ENCODE results near the gene ACP7.
"Not testable (repeated sequence)": the region's sequence is repeated elsewhere in the genome, so short reads cannot be mapped to it uniquely, and the experiment has no call there.

The ACP7 gene

GRCh38 chr19:39087907-39088686, 3.9 kb downstream of the ACP7 start:
- ATAC-seq, result no peak
- H3K9me3 Mint-ChIP-seq, result peaks cover 3% of the 10 kb centered on the region
- H3K27ac Mint-ChIP-seq, result no peak overlapping the region
- peaks cover 9% of the 10 kb centered on the region for H3K4me1 Mint-ChIP-seq
- H3K36me3 Mint-ChIP-seq, result no peaks in the 10 kb centered on the region
- H3K27me3 Mint-ChIP-seq, result peaks cover 71% of the 10 kb centered on the region
- no peak overlapping the region for H3K4me3 Mint-ChIP-seq

- not testable (repeated sequence) for H3K36me3 Mint-ChIP-seq, H3K9me3 Mint-ChIP-seq, H3K4me3 Mint-ChIP-seq, H3K4me1 Mint-ChIP-seq, H3K27ac Mint-ChIP-seq, ATAC-seq
- H3K27me3 Mint-ChIP-seq, result peaks cover 71% of the 10 kb centered on the region
Observed at GRCh38 chr19:39090016-39090415, 5.8 kb downstream of the ACP7 start.

GRCh38 chr19:39090881-39091280, 6.7 kb downstream of the ACP7 start:
- Mint-ChIP-seq H3K36me3 (no peaks in the 10 kb centered on the region), H3K4me1 (no peaks in the 10 kb centered on the region), H3K9me3 (peaks cover 3% of the 10 kb centered on the region), H3K27me3 (peaks cover 71% of the 10 kb centered on the region), H3K27ac (no peak overlapping the region), H3K4me3 (no peak overlapping the region)
- no peak for ATAC-seq

- peaks cover 89% of the 10 kb centered on the region for H3K27me3 Mint-ChIP-seq
- not testable (repeated sequence) for H3K4me1 Mint-ChIP-seq, H3K27ac Mint-ChIP-seq, H3K4me3 Mint-ChIP-seq, H3K36me3 Mint-ChIP-seq, ATAC-seq, H3K9me3 Mint-ChIP-seq
Observed at GRCh38 chr19:39095799-39096540, 11.8 kb downstream of the ACP7 start.

DNA sequence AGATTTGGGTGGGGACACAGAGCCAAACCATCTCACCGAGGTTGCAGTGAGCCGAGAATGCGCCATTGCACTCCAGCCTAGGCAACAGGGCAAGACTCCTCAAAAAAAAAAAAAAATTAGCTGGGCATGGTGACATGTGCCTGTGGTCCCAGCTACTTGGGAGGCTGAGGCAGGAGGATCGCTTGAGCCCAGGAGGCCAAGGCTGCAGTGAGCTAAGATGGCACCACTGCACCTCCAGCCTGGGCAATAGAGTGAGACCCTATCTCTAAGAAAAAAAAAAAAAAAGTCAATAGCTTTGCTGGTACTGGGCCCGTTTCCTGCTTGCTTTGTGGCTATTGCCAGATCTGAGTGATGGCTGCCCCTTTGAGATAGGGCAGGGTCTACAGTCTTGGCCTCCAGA, 13.1 kb downstream of the ACP7 start:
- H3K27me3 Mint-ChIP-seq, result peaks cover 86% of the 10 kb centered on the region
- no peak for ATAC-seq
- H3K4me1 Mint-ChIP-seq, result no peaks in the 10 kb centered on the region
- H3K36me3 Mint-ChIP-seq, result no peaks in the 10 kb centered on the region
- H3K4me3 Mint-ChIP-seq, result no peak overlapping the region
- H3K9me3 Mint-ChIP-seq, result no peaks in the 10 kb centered on the region
- no peak overlapping the region for H3K27ac Mint-ChIP-seq

- no peaks in the 10 kb centered on the region for H3K36me3 Mint-ChIP-seq
- H3K4me1 Mint-ChIP-seq, result no peaks in the 10 kb centered on the region
Observed at GRCh38 chr19:39097721-39098120, 13.6 kb downstream of the ACP7 start.

DNA sequence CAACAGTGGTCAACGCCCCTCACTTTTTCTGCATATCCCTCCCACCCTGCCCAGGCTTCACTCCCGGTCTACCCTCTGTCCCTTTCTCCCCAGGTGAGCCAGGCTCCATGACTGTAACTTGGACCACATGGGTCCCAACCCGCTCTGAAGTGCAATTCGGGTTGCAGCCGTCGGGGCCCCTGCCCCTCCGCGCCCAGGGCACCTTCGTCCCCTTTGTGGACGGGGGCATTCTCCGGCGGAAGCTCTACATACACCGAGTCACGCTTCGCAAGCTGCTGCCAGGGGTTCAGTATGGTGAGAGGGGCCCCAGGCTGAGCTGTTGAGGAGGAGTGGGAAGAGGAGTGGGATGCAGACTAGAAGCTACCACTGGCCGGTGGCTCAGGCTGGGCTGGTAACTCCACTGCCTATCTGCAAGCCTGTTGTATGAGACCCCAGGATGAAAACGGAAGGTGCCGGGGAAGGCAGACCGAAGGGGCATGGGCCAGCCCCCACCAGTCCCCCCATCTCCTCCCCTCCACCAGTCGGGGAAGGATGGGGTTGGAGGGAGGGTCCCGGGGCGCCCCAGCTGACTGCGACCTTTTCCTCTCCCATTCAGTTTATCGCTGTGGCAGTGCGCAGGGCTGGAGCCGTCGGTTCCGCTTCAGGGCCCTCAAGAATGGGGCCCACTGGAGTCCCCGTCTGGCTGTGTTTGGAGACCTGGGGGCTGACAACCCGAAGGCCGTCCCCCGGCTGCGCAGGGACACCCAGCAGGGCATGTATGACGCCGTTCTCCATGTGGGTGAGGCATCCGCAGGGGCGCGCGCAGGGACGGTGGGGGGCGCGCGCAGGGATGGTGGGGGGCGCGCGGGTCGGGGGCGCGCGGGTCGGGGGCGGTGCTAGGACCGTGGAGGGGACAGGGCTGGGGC, 14.4 kb downstream of the ACP7 start:
- ATAC-seq, result peak; percentile 34
- H3K27me3 Mint-ChIP-seq, result peaks cover 73% of the 10 kb centered on the region
- no peaks in the 10 kb centered on the region for H3K9me3 Mint-ChIP-seq
- H3K36me3 Mint-ChIP-seq, result no peaks in the 10 kb centered on the region
- no peak overlapping the region for H3K4me3 Mint-ChIP-seq
- H3K4me1 Mint-ChIP-seq, result no peaks in the 10 kb centered on the region
- H3K27ac Mint-ChIP-seq, result no peak overlapping the region

More at GRCh38 chr19:39097721-39098120, 13.6 kb downstream of the ACP7 start:
- H3K27me3 Mint-ChIP-seq, result peaks cover 82% of the 10 kb centered on the region
- no peak overlapping the region for H3K4me3 Mint-ChIP-seq
- ATAC-seq, result no peak
- no peak overlapping the region for H3K27ac Mint-ChIP-seq
- H3K9me3 Mint-ChIP-seq, result no peaks in the 10 kb centered on the region

- ATAC-seq, result no peak
- H3K36me3 Mint-ChIP-seq, result no peaks in the 10 kb centered on the region
- no peaks in the 10 kb centered on the region for H3K4me1 Mint-ChIP-seq
- H3K4me3 Mint-ChIP-seq, result no peak overlapping the region
- H3K27me3 Mint-ChIP-seq, result peaks cover 65% of the 10 kb centered on the region
- H3K27ac Mint-ChIP-seq, result no peak overlapping the region
- no peaks in the 10 kb centered on the region for H3K9me3 Mint-ChIP-seq
Observed at GRCh38 chr19:39099341-39099740, 15.2 kb downstream of the ACP7 start.

GRCh38 chr19:39100500-39101166, 16.5 kb downstream of the ACP7 start:
- no peak overlapping the region for H3K4me3 Mint-ChIP-seq
- H3K36me3 Mint-ChIP-seq, result no peaks in the 10 kb centered on the region
- no peak for ATAC-seq
- no peak overlapping the region for H3K27ac Mint-ChIP-seq
- no peaks in the 10 kb centered on the region for H3K9me3 Mint-ChIP-seq
- peaks cover 53% of the 10 kb centered on the region for H3K27me3 Mint-ChIP-seq
- H3K4me1 Mint-ChIP-seq, result no peaks in the 10 kb centered on the region

GRCh38 chr19:39103151-39103550, 19.0 kb downstream of the ACP7 start:
- H3K27ac Mint-ChIP-seq, result no peak overlapping the region
- H3K27me3 Mint-ChIP-seq, result peaks cover 36% of the 10 kb centered on the region

GRCh38 chr19:39104186-39104596, 20.0 kb downstream of the ACP7 start:
- H3K36me3 Mint-ChIP-seq, result no peaks in the 10 kb centered on the region
- H3K27ac Mint-ChIP-seq, result no peak overlapping the region
- peaks cover 25% of the 10 kb centered on the region for H3K27me3 Mint-ChIP-seq
- no peaks in the 10 kb centered on the region for H3K4me1 Mint-ChIP-seq
- H3K9me3 Mint-ChIP-seq, result no peaks in the 10 kb centered on the region
- no peak for ATAC-seq
- H3K4me3 Mint-ChIP-seq, result no peak overlapping the region

More at GRCh38 chr19:39103151-39103550, 19.0 kb downstream of the ACP7 start:
- ATAC-seq, result no peak
- Mint-ChIP-seq H3K4me1 (no peaks in the 10 kb centered on the region), H3K36me3 (no peaks in the 10 kb centered on the region), H3K4me3 (no peak overlapping the region), H3K9me3 (no peaks in the 10 kb centered on the region)

DNA sequence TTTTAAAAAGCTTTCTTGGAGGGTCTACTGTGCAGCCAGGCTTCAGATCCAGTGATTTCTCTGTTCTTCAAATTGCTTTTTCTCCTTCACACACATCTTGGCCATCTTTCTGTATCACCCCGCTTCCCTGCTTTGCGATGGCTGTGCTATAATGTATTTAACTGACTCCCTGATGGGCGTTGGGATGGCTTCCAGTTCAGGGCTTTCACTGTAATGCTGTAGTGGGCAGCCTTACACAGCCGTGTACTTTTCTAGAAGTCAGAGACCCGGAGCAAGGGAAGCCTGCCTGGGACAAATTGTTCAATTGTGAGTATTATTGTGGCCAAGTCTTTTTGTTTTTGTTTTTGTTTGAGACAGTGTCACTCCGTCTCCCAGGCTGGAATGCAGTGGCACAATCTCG, 22.0 kb downstream of the ACP7 start:
- peaks cover 6% of the 10 kb centered on the region for H3K4me1 Mint-ChIP-seq
- no peak overlapping the region for H3K4me3 Mint-ChIP-seq
- no peaks in the 10 kb centered on the region for H3K9me3 Mint-ChIP-seq
- no peak overlapping the region for H3K27ac Mint-ChIP-seq
- H3K36me3 Mint-ChIP-seq, result no peaks in the 10 kb centered on the region
- no peak for ATAC-seq
- H3K27me3 Mint-ChIP-seq, result peaks cover 17% of the 10 kb centered on the region

GRCh38 chr19:39109641-39110040, 25.5 kb downstream of the ACP7 start:
- no peak for ATAC-seq
- Mint-ChIP-seq H3K27me3 (peaks cover 40% of the 10 kb centered on the region), H3K36me3 (no peaks in the 10 kb centered on the region), H3K4me3 (no peak overlapping the region), H3K4me1 (peaks cover 6% of the 10 kb centered on the region), H3K27ac (no peak overlapping the region), H3K9me3 (no peaks in the 10 kb centered on the region)

DNA sequence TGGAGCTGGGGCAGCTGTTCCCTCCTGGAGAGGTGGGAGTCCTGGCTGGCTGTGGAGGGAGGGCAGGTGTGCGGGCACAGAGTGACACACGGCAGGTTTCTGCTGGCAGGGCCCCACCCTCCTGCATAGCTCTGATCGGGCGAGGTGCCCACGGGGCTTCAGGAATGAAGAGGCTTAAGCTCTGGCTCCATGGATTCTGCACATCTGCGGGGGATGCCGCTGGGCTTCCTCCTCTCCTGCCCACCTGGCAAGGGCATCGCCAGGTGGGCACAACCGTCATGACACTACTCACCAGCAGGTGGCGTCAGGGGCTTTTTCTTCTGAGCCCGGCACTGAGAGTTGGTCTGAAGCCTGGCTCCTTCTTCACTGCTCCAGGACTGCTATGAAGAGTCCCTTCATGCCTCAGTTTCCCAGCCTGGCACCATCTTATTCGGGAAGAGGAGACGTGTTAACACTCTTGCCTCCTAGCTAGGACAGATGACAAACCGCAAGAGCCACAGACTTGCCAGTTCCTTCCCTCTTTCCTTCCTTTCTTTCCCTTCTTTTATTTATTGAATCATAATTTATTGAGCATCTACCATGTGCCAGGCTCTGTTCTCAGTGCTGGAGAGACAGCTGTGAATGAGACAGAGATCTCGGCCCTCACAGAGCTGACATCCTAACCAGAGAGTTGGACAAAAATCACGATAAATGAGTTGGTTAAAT, 26.2 kb downstream of the ACP7 start:
- no peaks in the 10 kb centered on the region for H3K9me3 Mint-ChIP-seq
- peaks cover 47% of the 10 kb centered on the region for H3K27me3 Mint-ChIP-seq
- H3K36me3 Mint-ChIP-seq, result no peaks in the 10 kb centered on the region
- no peak overlapping the region for H3K27ac Mint-ChIP-seq
- H3K4me1 Mint-ChIP-seq, result peaks cover 6% of the 10 kb centered on the region
- ATAC-seq, result peak; percentile 79
- no peak overlapping the region for H3K4me3 Mint-ChIP-seq

All from stimulated activated memory B cell treated with anti-CD40 and anti-IgM and Interleukin-4, amounts not matched to agents 10 μg/mL and 1 μg/mL and 100 μg/mL, for 72 hours (primary cell).